Dendritic cell treated with granulocyte-macrophage colony-stimulating factor and Interleukin-4, amounts not matched to agents 40 ng/mL and 50 ng/mL, for 4 days (primary cell): Measurements from ENCODE around the gene SKAP2.

Experiments
- H3K27ac Mint-ChIP-seq: one replicate; pipeline ENCODE4 v1.8.0; 2022; ENCODE audit warnings: mild to moderate bottlenecking, mixed read lengths
- H3K27me3 Mint-ChIP-seq: one replicate; pipeline ENCODE4 v1.8.0; 2022; ENCODE audit warnings: mild to moderate bottlenecking, mixed read lengths
- H3K36me3 Mint-ChIP-seq: one replicate; pipeline ENCODE4 v1.8.0; 2022; ENCODE audit warnings: low read depth, mixed read lengths
- H3K4me1 Mint-ChIP-seq: one replicate; pipeline ENCODE4 v1.8.0; 2022; ENCODE audit warnings: low read depth, mixed read lengths
- H3K4me3 Mint-ChIP-seq: one replicate; pipeline ENCODE4 v1.8.0; 2022; ENCODE audit warnings: mild to moderate bottlenecking, moderate library complexity, mixed read lengths
- H3K9me3 Mint-ChIP-seq: one replicate; pipeline ENCODE4 v1.8.0; 2022; ENCODE audit warnings: mixed read lengths
- intact Hi-C: fragments of 100-400 bp; cut with micrococcal nuclease; formaldehyde crosslinking; loops from one replicate; pipeline ENCODE4 v1.15.0; 2022

The SKAP2 gene

DNA sequence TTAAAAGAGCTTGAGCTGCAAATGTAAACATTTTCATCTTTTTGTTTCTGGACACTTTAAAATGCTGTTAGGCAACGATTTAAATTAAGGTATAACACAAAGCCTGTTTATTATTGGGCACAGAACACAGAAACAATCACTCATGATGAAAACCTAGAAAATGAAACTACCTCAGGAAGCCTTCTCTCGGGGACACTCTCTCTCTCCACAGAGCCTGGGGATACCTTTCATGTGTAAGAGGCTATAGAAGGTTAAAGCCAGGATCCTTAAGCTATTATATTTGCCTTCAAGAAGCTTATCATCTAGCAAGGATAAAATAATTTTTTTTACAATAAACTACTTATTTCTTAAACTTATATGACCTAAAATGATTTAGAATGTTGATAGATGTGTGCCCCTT, 194.1 kb downstream of the SKAP2 start:
- Mint-ChIP-seq H3K4me3 (no peak overlapping the region), H3K9me3 (no peaks in the 10 kb centered on the region), H3K27ac (no peak overlapping the region), H3K27me3 (no peaks in the 10 kb centered on the region), H3K4me1 (peaks cover 7% of the 10 kb centered on the region), H3K36me3 (peaks cover 5% of the 10 kb centered on the region)
- intact Hi-C loops = no loop called here

DNA sequence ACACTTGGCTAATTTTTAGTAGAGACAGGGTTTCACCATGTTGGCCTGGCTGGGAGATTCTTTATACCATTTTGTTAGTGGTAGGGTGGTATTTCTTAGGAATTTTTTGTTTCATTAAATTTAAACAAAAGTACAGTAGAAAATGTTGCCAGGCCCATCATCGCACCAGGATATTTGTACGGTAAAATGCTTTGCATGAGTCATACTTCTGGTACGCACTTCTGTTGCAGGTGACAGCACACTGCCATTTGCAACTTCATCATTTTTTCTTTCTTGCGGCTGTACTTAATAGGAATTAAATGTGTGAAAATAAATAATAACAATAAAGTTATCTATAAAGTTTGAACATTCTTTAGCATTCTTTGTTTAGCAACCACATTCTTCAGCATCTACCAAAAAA, 195.6 kb downstream of the SKAP2 start:
- intact Hi-C loops = loop anchor here (10.0 kb wide), 3 partner anchors 164 to 774 kb away; no protein-coding TSS in a partner anchor
- Mint-ChIP-seq H3K27ac (no peak overlapping the region), H3K27me3 (no peaks in the 10 kb centered on the region), H3K9me3 (no peaks in the 10 kb centered on the region), H3K36me3 (peaks cover 10% of the 10 kb centered on the region), H3K4me3 (no peak overlapping the region), H3K4me1 (peaks cover 6% of the 10 kb centered on the region)

DNA sequence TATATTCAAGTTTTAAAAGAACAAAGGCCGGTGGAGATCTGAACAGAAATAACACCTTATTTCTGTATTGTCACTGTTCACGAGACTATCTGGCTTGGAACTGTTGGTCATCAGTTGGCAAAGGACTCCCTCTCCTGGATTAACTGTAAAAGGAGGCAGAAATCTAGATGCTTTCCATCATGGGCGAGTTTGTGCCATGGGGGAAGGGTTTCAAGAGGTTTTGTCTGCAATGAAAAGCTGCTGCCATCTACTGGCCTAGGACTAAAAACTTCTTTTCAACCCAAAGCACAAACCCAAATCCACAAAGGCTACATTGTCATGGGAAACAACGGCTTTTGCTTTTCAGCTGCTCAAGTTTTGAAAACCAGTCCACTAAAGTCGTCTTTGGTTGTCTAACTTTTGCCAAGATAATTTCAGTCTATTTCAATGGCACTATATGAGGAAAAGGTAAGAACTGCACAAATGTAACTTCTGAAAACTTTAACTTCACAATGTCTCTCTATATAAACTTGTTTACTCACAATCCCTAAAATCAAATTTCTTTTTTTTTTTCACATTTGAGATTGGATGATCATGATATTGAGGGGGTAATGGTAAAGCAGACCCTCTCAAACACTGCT, 196.8 kb downstream of the SKAP2 start:
- peaks cover 17% of the 10 kb centered on the region for H3K36me3 Mint-ChIP-seq
- no peak overlapping the region for H3K27ac Mint-ChIP-seq
- H3K9me3 Mint-ChIP-seq = no peaks in the 10 kb centered on the region
- intact Hi-C loops = loop anchor here (1.0 to 10.0 kb wide), 5 partner anchors 163 to 773 kb away; no protein-coding TSS in a partner anchor
- no peak overlapping the region for H3K4me3 Mint-ChIP-seq
- no peaks in the 10 kb centered on the region for H3K27me3 Mint-ChIP-seq
- peaks cover 6% of the 10 kb centered on the region for H3K4me1 Mint-ChIP-seq

DNA sequence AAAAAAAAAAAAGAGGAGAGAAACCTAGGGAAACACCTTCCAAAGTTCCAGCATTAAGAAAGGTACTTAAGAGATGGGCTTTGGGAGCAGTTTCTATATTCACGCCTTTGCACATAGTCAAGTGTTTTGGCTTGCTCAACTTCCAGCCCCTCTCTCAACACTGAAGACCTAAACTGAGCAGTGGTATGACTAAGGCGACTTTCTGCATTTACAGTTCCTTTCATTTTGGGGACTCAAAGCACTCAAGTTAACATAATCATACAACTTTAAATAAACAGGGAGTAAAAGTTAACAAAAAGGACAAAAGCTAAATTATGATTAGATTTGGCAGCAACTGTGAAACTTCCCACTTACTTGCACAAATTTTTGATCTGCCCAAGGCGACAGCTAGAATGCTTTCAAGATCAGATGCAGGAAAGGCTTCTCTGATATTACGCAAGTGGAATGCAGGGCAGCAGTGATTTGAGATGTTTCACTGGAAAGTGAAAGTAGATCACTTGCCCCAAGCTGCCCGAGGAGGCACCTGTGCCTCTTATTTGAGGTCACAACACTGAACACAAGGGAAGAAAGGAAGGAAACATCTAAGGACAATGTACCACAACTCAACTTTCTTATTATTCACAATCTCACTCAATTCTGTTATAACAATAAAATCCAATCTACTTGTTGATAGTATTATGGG, 199.5 kb downstream of the SKAP2 start:
- no peaks in the 10 kb centered on the region for H3K27me3 Mint-ChIP-seq
- H3K4me3 Mint-ChIP-seq = no peak overlapping the region
- intact Hi-C loops = loop anchor here (10.0 kb wide), 3 partner anchors 160 to 770 kb away; no protein-coding TSS in a partner anchor
- peaks cover 6% of the 10 kb centered on the region for H3K4me1 Mint-ChIP-seq
- H3K27ac Mint-ChIP-seq = no peak overlapping the region
- peaks cover 17% of the 10 kb centered on the region for H3K36me3 Mint-ChIP-seq
- no peaks in the 10 kb centered on the region for H3K9me3 Mint-ChIP-seq

DNA sequence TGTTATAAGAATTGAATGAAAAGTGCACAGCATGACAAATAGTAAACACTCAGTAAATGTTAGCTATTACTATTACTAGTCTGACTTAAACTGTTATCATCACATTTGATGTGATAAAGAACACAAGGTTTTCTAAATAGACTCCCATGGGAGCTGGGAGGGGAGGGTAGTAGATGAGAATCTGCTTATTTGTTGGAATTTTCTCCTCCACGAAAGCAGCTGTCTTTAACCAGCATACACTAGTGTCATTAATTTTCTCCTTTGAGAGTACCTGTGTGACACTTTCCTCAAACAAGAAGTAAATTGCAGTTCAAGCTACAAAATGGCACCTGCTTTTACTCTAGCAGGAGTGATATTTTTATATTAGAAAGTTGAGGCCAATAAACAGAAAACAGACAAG, 200.1 kb downstream of the SKAP2 start:
- Mint-ChIP-seq H3K27ac (no peak overlapping the region), H3K36me3 (peaks cover 17% of the 10 kb centered on the region), H3K27me3 (no peaks in the 10 kb centered on the region), H3K4me3 (no peak overlapping the region), H3K9me3 (no peaks in the 10 kb centered on the region), H3K4me1 (peaks cover 6% of the 10 kb centered on the region)
- intact Hi-C loops = loop anchor here (10.0 kb wide), 3 partner anchors 159 to 769 kb away; no protein-coding TSS in a partner anchor

DNA sequence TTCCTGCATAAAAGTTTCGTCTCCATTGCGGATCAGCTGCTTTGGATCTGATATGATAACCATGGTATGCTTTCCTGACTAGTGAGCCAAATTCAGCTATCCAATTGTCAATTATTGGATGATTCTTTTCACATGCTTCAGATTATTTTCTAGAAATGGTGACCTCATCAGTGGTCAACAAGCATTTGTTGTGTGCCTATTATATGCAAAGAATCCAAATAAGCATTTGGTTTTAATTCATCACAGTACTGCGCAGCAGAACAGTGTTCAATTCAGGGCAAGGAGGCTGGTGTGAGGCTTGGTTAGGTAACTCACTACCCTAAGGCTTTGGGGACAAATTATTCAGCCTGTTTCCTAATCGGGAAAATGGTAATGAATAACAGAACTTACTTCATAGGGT, 200.5 kb downstream of the SKAP2 start:
- Mint-ChIP-seq H3K4me1 (peaks cover 6% of the 10 kb centered on the region), H3K9me3 (no peaks in the 10 kb centered on the region), H3K36me3 (peaks cover 17% of the 10 kb centered on the region), H3K27me3 (no peaks in the 10 kb centered on the region), H3K27ac (no peak overlapping the region), H3K4me3 (no peak overlapping the region)
- intact Hi-C loops = loop anchor here (10.0 kb wide), 3 partner anchors 159 to 769 kb away; no protein-coding TSS in a partner anchor

DNA sequence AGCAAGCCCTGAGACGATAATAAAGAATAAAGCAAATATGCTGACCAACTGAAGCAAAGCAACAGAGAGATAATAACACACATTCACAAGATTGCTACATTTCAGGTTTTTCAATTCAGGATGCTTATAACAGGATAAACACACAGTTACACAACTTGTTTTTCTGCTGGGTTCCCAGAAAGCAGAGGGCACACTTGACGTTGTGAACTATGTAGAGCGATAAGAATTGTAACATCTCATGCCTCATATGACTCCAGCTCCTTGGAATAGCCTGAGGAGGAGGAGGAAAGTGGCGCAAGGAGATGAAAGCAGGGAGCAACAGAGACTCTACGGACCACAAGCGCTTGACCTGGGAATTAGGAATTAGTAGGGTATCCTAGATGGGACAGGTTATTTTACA, 201.7 kb downstream of the SKAP2 start:
- Mint-ChIP-seq H3K27me3 (no peaks in the 10 kb centered on the region), H3K4me3 (no peak overlapping the region), H3K4me1 (peaks cover 6% of the 10 kb centered on the region), H3K36me3 (peaks cover 17% of the 10 kb centered on the region), H3K27ac (no peak overlapping the region), H3K9me3 (no peaks in the 10 kb centered on the region)
- intact Hi-C loops = loop anchor here (10.0 kb wide), 3 partner anchors 158 to 768 kb away; no protein-coding TSS in a partner anchor

DNA sequence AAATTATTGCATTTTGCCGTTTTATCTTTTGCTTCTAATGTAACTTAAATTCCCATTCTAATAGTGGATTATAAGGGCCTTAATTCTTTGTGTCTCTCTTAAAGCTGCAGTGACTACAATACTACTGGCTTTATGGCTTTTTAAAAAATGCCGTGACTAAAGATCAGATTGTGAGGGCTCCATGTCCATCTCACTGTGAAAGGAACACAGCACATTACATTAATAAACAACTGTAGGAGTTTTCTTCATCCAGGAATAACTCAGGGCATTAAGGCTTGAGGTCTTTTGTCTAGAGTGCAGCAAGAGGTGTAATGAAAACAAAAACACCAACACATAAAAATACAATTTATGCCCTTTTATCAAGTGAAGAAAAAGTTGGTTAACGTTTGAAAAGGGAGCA, 205.3 kb downstream of the SKAP2 start:
- H3K4me1 Mint-ChIP-seq = no peaks in the 10 kb centered on the region
- intact Hi-C loops = no loop called here
- no peaks in the 10 kb centered on the region for H3K27me3 Mint-ChIP-seq
- no peaks in the 10 kb centered on the region for H3K9me3 Mint-ChIP-seq
- no peak overlapping the region for H3K27ac Mint-ChIP-seq
- H3K36me3 Mint-ChIP-seq = peaks cover 11% of the 10 kb centered on the region
- no peak overlapping the region for H3K4me3 Mint-ChIP-seq

DNA sequence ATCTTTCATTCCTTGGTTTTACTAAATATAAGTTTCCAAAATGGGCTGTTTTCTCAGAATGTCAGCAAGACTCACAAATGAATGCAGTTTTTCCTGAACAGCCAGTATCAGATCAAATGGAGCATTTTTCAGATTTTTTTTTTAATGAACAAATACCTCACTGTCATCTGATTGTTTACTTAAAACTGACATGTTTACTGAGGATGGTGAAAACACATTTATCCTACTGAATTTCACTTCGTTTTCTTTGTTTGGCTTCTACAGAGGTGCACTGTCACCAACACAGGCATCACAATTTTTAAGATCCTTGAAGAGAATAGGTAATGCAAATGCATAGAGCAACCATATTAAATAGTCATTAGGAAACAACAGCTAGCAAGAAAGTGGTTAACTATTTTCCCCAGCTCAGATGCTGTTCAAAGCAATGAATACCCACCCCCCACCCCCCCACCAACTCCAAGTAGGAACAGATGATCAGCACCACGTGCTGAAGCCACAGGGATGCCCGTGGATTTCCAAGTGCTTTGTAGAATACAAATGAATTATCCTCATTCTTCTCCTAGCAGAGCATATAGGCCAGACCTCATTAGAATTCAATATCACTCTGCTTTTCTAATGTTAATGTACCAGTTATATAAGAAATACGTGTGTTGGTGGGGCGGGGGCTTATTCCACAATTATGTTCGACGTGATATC, 205.9 kb downstream of the SKAP2 start:
- peaks cover 6% of the 10 kb centered on the region for H3K36me3 Mint-ChIP-seq
- no peak overlapping the region for H3K27ac Mint-ChIP-seq
- H3K4me1 Mint-ChIP-seq = no peaks in the 10 kb centered on the region
- no peaks in the 10 kb centered on the region for H3K27me3 Mint-ChIP-seq
- intact Hi-C loops = no loop called here
- no peak overlapping the region for H3K4me3 Mint-ChIP-seq
- H3K9me3 Mint-ChIP-seq = no peaks in the 10 kb centered on the region

DNA sequence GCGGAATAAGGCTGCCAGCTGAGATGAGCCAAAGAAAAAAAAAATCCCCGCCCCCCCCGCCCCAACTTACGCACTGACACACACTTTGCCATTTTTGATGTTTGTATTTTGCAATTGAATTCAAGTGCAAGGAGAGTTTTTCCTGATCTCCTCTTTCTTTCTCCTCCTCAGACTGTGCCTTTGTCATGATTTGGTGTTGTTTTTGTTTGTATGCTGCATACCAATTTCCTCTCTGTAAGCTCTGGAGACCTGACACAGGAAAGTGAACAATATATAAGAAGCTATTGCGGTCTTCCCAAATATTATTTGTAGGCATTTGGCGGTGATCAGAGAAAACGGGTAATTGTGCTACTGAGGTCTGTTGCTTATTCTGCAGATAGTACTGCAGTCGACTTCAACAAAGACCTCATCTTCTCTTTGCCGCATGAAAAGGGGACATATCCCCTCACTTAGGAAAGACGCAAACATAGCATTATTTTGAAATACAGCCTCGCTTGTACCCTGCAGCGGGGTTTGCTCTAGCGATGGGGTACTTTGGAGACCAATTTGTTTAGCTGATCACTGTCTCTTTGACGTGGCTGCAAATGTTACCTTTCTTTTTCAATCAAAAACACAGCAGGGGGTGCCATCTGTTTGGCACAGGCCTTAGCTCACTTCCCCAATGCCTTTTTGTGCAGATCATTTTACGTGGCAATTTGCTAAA, 206.6 kb downstream of the SKAP2 start:
- H3K4me1 Mint-ChIP-seq = no peaks in the 10 kb centered on the region
- intact Hi-C loops = no loop called here
- H3K4me3 Mint-ChIP-seq = no peak overlapping the region
- H3K27ac Mint-ChIP-seq = no peak overlapping the region
- H3K27me3 Mint-ChIP-seq = no peaks in the 10 kb centered on the region
- no peaks in the 10 kb centered on the region for H3K36me3 Mint-ChIP-seq
- H3K9me3 Mint-ChIP-seq = no peaks in the 10 kb centered on the region

DNA sequence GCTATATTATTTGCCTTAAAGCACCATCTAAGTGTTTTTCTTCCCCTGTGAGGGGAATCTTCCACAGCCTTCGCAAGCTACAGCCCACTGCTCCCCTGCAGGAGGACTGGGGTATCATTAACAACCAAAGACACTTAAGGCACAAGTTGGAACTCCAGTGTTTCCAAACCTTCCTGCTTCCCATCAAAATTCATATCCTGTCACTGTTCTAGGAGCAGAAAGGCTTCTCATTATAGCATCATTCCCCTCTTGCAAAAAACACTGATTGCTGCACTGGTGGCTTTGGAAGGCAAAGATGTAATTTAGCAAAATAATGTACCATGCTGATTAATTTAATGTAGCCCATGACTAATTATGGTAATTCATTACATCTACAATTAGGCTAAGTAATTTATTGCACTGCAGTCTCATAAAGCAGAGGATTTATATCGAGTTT, 207.2 kb downstream of the SKAP2 start:
- intact Hi-C loops = no loop called here
- Mint-ChIP-seq H3K36me3 (no peaks in the 10 kb centered on the region), H3K27ac (no peak overlapping the region), H3K4me1 (no peaks in the 10 kb centered on the region), H3K4me3 (no peak overlapping the region), H3K27me3 (no peaks in the 10 kb centered on the region), H3K9me3 (no peaks in the 10 kb centered on the region)

DNA sequence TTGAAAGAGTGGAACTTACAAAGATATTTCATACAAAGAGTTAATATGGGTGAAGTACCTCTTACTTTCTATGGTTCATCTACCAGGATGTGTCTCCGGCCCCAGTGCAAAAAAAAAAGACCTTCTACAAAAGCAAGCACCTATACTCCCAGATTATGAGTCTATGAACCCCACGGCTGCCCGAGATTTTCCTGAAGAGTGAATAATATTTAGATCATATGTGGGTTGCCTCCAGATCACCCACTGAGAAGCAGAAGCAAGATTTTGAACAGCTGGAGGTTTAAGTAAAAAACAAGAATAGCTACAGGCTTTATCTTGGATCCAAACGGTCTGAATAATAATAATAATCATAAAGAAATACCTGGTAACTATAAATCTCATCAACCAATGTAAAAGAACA, 207.7 kb downstream of the SKAP2 start:
- Mint-ChIP-seq H3K27me3 (no peaks in the 10 kb centered on the region), H3K27ac (no peak overlapping the region), H3K36me3 (peaks cover 4% of the 10 kb centered on the region), H3K9me3 (no peaks in the 10 kb centered on the region), H3K4me1 (no peaks in the 10 kb centered on the region), H3K4me3 (no peak overlapping the region)
- intact Hi-C loops = no loop called here

DNA sequence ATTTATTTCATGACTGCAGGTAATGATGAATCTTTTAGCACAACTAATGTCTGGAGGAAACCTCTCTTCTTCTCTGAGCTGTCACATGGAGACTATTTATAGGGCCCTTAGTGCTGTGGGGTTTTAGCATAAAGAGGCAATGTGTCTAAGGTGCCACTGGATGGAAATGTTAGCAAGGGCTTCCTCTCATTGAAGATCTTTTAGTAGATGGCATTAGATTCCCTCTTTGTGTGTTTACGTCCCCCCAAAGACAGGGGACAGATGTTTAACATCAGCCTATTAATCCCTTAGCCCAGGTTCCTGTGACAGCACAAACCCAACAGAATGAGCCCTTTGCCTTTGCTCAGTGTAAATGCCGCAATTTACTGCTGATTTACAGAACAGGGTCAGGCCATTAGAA, 208.6 kb downstream of the SKAP2 start:
- Mint-ChIP-seq H3K27me3 (no peaks in the 10 kb centered on the region), H3K36me3 (peaks cover 11% of the 10 kb centered on the region), H3K27ac (no peak overlapping the region), H3K4me1 (no peaks in the 10 kb centered on the region), H3K9me3 (no peaks in the 10 kb centered on the region), H3K4me3 (no peak overlapping the region)
- intact Hi-C loops = no loop called here
